PC-9 (cell line): ENCODE results near the gene HNRNPLL. TPM values are rescaled to one million over a fixed set of nuclear protein-coding genes. Genes with fewer than 3 reads are reported as not detected.

ENCODE experiments used
- BruUV-seq: library from RNA; stranded (reverse); fragments of 400-500 nt; replicated peaks from 2 replicates; lab custom pipeline; 2021; lab: Mats Ljungman, UMichigan
- CTCF ChIA-PET: fragments of 300-600 bp; sonication (Branson Sonifier 250); formaldehyde crosslinking; loops from one replicate; lab custom pipeline; 2022; ENCODE audit warnings: antibody characterized with exemption; lab: Charles Lee
- POLR2A ChIA-PET: fragments of 300-600 bp; sonication (Branson Sonifier 250); formaldehyde crosslinking; loops from one replicate; lab custom pipeline; 2022; ENCODE audit warnings: antibody characterized with exemption; ENCODE audit not compliant: unreplicated experiment; lab: Charles Lee
- DNase-seq, 2 experiments: peaks; one replicate each; pipeline versions ENCODE4 v3.0.0 to v3.0.0-alpha.2; 2015 to 2022; ENCODE audit warnings: mixed read lengths in 1 of 2
- H2AFZ ChIP-seq: fragments of 200-600 bp; sonication (generic); 2 replicates; pipeline ENCODE4 v1.8.1; 2017; ENCODE audit warnings: antibody characterized with exemption
- H3F3A ChIP-seq: fragments of 200-600 bp; sonication (generic); 2 replicates; pipeline ENCODE4 v1.8.1; 2017; ENCODE audit warnings: antibody characterized with exemption, mild to moderate bottlenecking, low read depth; ENCODE audit not compliant: insufficient read depth
- H3K27ac ChIP-seq: fragments of 200-600 bp; sonication (generic); 2 replicates; pipeline ENCODE4 v1.6.1; 2016; ENCODE audit warnings: mixed run types
- H3K27me3 ChIP-seq: fragments of 200-600 bp; sonication (generic); 2 replicates; pipeline ENCODE4 v1.6.1; 2016; ENCODE audit warnings: low read depth, mixed run types; ENCODE audit not compliant: insufficient read depth
- H3K36me3 ChIP-seq: fragments of 200-600 bp; sonication (generic); 2 replicates; pipeline ENCODE4 v1.6.1; 2016; ENCODE audit warnings: low read depth, mixed run types
- H3K4me1 ChIP-seq: fragments of 200-600 bp; sonication (generic); replicated peaks from 2 replicates; pipeline ENCODE4 v1.6.1; 2016; ENCODE audit warnings: mixed run types; ENCODE audit not compliant: insufficient read depth
- H3K4me2 ChIP-seq: fragments of 200-600 bp; sonication (generic); 2 replicates; pipeline ENCODE4 v1.6.1; 2017; ENCODE audit warnings: mixed run types
- H3K4me3 ChIP-seq: fragments of 200-600 bp; sonication (generic); 2 replicates; pipeline ENCODE4 v1.6.1; 2016; ENCODE audit warnings: mixed run types
- H3K79me2 ChIP-seq: fragments of 200-600 bp; sonication (generic); 2 replicates; pipeline ENCODE4 v1.6.1; 2017; ENCODE audit warnings: low read depth, mixed run types
- H3K9me2 ChIP-seq: fragments of 200-600 bp; sonication (generic); 2 replicates; pipeline ENCODE4 v1.8.1; 2017; ENCODE audit warnings: mild to moderate bottlenecking; ENCODE audit not compliant: insufficient read depth
- H3K9me3 ChIP-seq: fragments of 200-600 bp; sonication (generic); 2 replicates; pipeline ENCODE4 v1.8.1; 2016; ENCODE audit warnings: low read depth; ENCODE audit not compliant: insufficient read depth
- H4K20me1 ChIP-seq: fragments of 200-600 bp; sonication (generic); 2 replicates; pipeline ENCODE4 v1.8.1; 2017; ENCODE audit not compliant: insufficient read depth
- CTCF ChIP-seq: fragments of 200-600 bp; sonication (generic); conservative IDR thresholded peaks from 2 replicates; pipeline ENCODE4 v1.6.1; 2017; ENCODE audit warnings: mixed run types, antibody characterized with exemption, mild to moderate bottlenecking, moderate library complexity
- EZH2 ChIP-seq: fragments of 200-600 bp; sonication (generic); IDR thresholded peaks from 2 replicates; pipeline ENCODE4 v1.8.0; 2017; ENCODE audit warnings: antibody characterized with exemption, low read depth
- intact Hi-C: fragments of 100-400 bp; cut with micrococcal nuclease; formaldehyde crosslinking; loops from one replicate; pipeline ENCODE4 v1.10.0; 2022; ENCODE audit not compliant: unreplicated experiment
- total RNA-seq: library from RNA; stranded (reverse); gene quantifications from 2 replicates; pipeline ENCODE4 v1.2.3, GENCODE V29; 2021

The HNRNPLL gene
- total RNA-seq, 1 experiment from 2014 or later = 38.1 TPM

DNA sequence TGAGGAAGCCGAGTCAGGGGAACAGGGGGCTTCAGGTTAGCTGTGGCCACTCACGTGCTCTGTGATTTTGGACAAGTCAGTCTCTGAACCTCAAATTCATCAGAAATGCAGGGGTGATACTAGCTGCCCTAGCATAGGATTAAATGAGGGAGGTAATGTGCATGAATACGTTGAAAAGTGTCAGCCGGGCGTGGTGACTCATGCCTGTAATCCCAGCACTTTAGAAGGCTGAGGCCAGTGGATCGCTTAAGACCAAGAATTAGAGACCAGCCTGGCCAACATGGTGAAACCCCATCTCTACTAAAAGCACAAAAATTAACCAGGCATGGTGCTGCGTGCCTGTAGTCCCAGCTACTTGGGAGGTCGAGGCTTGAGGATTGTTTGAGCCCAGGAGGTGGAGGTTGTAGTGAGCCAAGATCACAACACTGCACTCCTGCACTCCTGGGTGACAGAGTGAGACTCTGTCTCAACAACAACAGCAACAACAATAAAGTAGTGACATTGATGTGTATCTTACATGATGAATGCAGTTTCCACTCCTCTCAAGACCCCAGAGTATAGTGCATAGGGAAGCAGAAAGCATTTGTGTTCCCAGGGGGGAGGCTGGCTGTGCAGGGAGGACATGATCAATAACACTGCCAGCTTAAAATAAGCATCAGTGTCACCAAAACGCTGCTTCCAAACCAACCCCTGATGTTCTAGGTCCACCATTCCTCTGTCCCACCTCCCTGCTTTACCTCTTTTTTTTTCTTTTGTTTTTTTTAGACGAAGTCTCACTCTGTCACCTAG, 68.8 kb downstream of the HNRNPLL start:
- no peaks in the 10 kb centered on the region for H3K9me2 ChIP-seq

GRCh38 chr2:38533180-38533579, 69.5 kb downstream of the HNRNPLL start:
- TF ChIP-seq EZH2 = no peak
- no peak for TF ChIP-seq CTCF
- Histone ChIP-seq H3K9me2 (no peaks in the 10 kb centered on the region), H3K36me3 (no peaks in the 10 kb centered on the region), H2AFZ (no peak overlapping the region), H3K27me3 (no peaks in the 10 kb centered on the region), H4K20me1 (no peaks in the 10 kb centered on the region), H3K4me3 (no peak overlapping the region), H3K9me3 (no peaks in the 10 kb centered on the region), H3K4me2 (no peak overlapping the region), H3K27ac (no peak overlapping the region), H3F3A (no peaks in the 10 kb centered on the region), H3K79me2 (no peaks in the 10 kb centered on the region), H3K4me1 (0 out of 2 replicates have a peak, but pooled peaks cover 4% of the 10 kb centered on the region)
- DNase-seq = no peak
- ChIA-PET POLR2A (no interaction called here), CTCF (interaction anchor here (0.6 kb wide), 1 partner anchor 173 kb away, joined by 4 read pairs; no protein-coding TSS in a partner anchor)
- BruUV-seq = no TSS peak
- intact Hi-C loops = no loop called here

More for the DNA sequence above, 68.8 kb downstream of the HNRNPLL start:
- POLR2A ChIA-PET = no interaction called here
- no peaks in the 10 kb centered on the region for H3K79me2 ChIP-seq
- H2AFZ ChIP-seq = no peak overlapping the region
- DNase-seq = no peak
- no peaks in the 10 kb centered on the region for H3K27me3 ChIP-seq
- CTCF ChIA-PET = no interaction called here
- no peaks in the 10 kb centered on the region for H3F3A ChIP-seq
- no peaks in the 10 kb centered on the region for H3K36me3 ChIP-seq
- no peak overlapping the region for H3K4me2 ChIP-seq
- no peaks in the 10 kb centered on the region for H3K4me1 ChIP-seq
- no peak for TF ChIP-seq CTCF
- TF ChIP-seq EZH2 = no peak
- no TSS peak for BruUV-seq
- no peaks in the 10 kb centered on the region for H3K9me3 ChIP-seq
- no peak overlapping the region for H3K27ac ChIP-seq
- intact Hi-C loops = no loop called here
- no peak overlapping the region for H3K4me3 ChIP-seq
- no peaks in the 10 kb centered on the region for H4K20me1 ChIP-seq

DNA sequence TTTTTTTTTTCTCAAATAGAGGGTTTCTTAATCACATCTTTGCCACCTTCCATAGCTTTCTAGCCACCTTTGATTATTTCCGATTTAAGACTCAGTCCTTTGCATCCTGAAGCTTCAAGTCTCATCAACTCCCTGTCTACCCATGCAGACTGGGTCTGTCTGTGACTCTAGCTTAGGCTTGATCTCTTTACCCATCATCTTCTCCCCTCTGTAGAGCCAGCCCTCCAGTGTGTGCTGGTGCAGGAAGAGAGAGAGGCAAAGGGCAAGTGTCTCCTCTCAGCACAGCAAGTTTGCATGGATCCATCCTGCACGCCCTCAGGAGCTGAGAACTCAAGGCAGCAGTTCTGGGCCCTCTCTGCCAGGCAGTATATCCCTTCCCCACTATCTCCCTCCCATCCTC, 70.4 kb downstream of the HNRNPLL start:
- Histone ChIP-seq H4K20me1 (no peaks in the 10 kb centered on the region), H3K79me2 (no peaks in the 10 kb centered on the region), H3K9me3 (no peaks in the 10 kb centered on the region), H3K27me3 (no peaks in the 10 kb centered on the region), H2AFZ (no peak overlapping the region), H3K36me3 (no peaks in the 10 kb centered on the region), H3K4me2 (no peak overlapping the region), H3K9me2 (no peaks in the 10 kb centered on the region), H3K4me1 (peaks cover 11% of the 10 kb centered on the region), H3K4me3 (no peak overlapping the region), H3K27ac (no peak overlapping the region), H3F3A (no peaks in the 10 kb centered on the region)
- ChIA-PET CTCF (interaction anchor here (0.6 to 0.7 kb wide), 3 partner anchors 140 to 215 kb away, joined by 4 to 5 read pairs (median 5); no protein-coding TSS in a partner anchor), POLR2A (no interaction called here)
- intact Hi-C loops = no loop called here
- no peak for TF ChIP-seq CTCF
- no peak for TF ChIP-seq EZH2
- no TSS peak for BruUV-seq
- no peak for DNase-seq
